Activated CD4-positive, alpha-beta T cell treated with anti-CD3 and anti-CD28 coated beads for 48 hours (primary cell): ENCODE data around the gene UXT.

Experiments
- DNase-seq: peaks from one replicate; pipeline ENCODE4 v3.0.0-alpha.2; 2020

Gene UXT

GRCh38 chrX:47648376-47648775, 10.6 kb downstream of the UXT start:
- DNase-seq = peak; percentile 20

GRCh38 chrX:47646636-47647035, 12.3 kb downstream of the UXT start:
- no peak for DNase-seq

- DNase-seq = no peak
These were observed 13.4 kb downstream of the UXT start for GRCh38 chrX:47645530-47645929.

- DNase-seq = no peak
These were observed 14.4 kb downstream of the UXT start for GRCh38 chrX:47644557-47645091.

- DNase-seq = no peak
These were observed 15.1 kb downstream of the UXT start for GRCh38 chrX:47643926-47644325.

GRCh38 chrX:47638816-47639215, 20.2 kb downstream of the UXT start:
- no peak for DNase-seq

- peak; percentile 62 for DNase-seq
These were observed 21.3 kb downstream of the UXT start for GRCh38 chrX:47637546-47638195.

- DNase-seq = peak; percentile 37
These were observed 24.0 kb downstream of the UXT start for GRCh38 chrX:47634871-47635575.

- no peak for DNase-seq
These were observed 25.0 kb downstream of the UXT start for GRCh38 chrX:47633689-47634590.

- DNase-seq = no peak
These were observed 26.3 kb downstream of the UXT start for GRCh38 chrX:47632666-47633065.

GRCh38 chrX:47631676-47632075, 27.3 kb downstream of the UXT start:
- DNase-seq = no peak

GRCh38 chrX:47629419-47630200, 29.4 kb downstream of the UXT start, which contains the start of gene CFP:
Gene CFP, minus strand, starts transcription at chrX:47629930. Its CDS starts 86 bp downstream, at chrX:47629844.
- DNase-seq = no peak

- no peak for DNase-seq
These were observed 30.0 kb downstream of the UXT start for GRCh38 chrX:47628982-47629381.

- DNase-seq = no peak
These were observed 33.6 kb downstream of the UXT start for GRCh38 chrX:47625365-47625764.

- peak; percentile 58 for DNase-seq
These were observed 35.4 kb downstream of the UXT start for GRCh38 chrX:47623540-47624027.

- no peak for DNase-seq
These were observed 37.1 kb downstream of the UXT start for GRCh38 chrX:47621851-47622250.

GRCh38 chrX:47620303-47620685, 38.7 kb downstream of the UXT start:
- no peak for DNase-seq

- peak; percentile 84 for DNase-seq
These were observed 39.3 kb downstream of the UXT start, which contains the start of gene SYN1 for GRCh38 chrX:47619486-47620302. Gene SYN1, minus strand, starts transcription at chrX:47619857. Its CDS starts 129 bp downstream, at chrX:47619728.

- DNase-seq = no peak
These were observed 40.0 kb downstream of the UXT start for GRCh38 chrX:47618923-47619485.

GRCh38 chrX:47614618-47615017, 44.4 kb downstream of the UXT start:
- DNase-seq = no peak

GRCh38 chrX:47613082-47613481, 45.9 kb downstream of the UXT start:
- no peak for DNase-seq
